NB4 (cell line): ENCODE results near the gene NELL1.

Experiments
- DNase-seq: peaks from one replicate; pipeline ENCODE4 v3.0.0; 2010; ENCODE audit warnings: low read depth
- H3K4me3 ChIP-seq: one replicate; pipeline ENCODE4 v1.5.1; 2011; ENCODE audit warnings: mild to moderate bottlenecking, low read depth, low read length, moderate library complexity
- CTCF ChIP-seq: IDR thresholded peaks from one replicate; pipeline ENCODE4 v1.5.1; 2012; ENCODE audit warnings: low read depth, low read length
- MAX ChIP-seq: IDR thresholded peaks from 2 replicates; pipeline ENCODE4 v1.6.1; 2011; ENCODE audit warnings: low read depth, low read length
- MYC ChIP-seq: IDR thresholded peaks from 2 replicates; pipeline ENCODE4 v1.6.1; 2011; ENCODE audit warnings: low read depth, low read length
- POLR2A ChIP-seq: IDR thresholded peaks from 2 replicates; pipeline ENCODE4 v1.6.1; 2011; ENCODE audit warnings: mild to moderate bottlenecking; ENCODE audit not compliant: insufficient read length; ENCODE audit errors: extremely low read depth

NELL1 gene

GRCh38 chr11:21364866-21365624 is 695.7 kb downstream of the NELL1 start:
- TF ChIP-seq MAX (no peak), POLR2A (no peak), CTCF (no peak), MYC (no peak)
- no peak for DNase-seq
- no peak overlapping the region for H3K4me3 ChIP-seq

- H3K4me3 ChIP-seq = no peak overlapping the region
- DNase-seq = no peak
- TF ChIP-seq CTCF = no peak
- TF ChIP-seq POLR2A = no peak
- TF ChIP-seq MAX = no peak
- TF ChIP-seq MYC = no peak
These were observed 700.6 kb downstream of the NELL1 start for GRCh38 chr11:21369947-21370346.

GRCh38 chr11:21371044-21371443 is 701.7 kb downstream of the NELL1 start:
- no peak overlapping the region for H3K4me3 ChIP-seq
- TF ChIP-seq MYC (no peak), CTCF (no peak), MAX (no peak), POLR2A (no peak)
- DNase-seq = no peak

- DNase-seq = no peak
- no peak overlapping the region for H3K4me3 ChIP-seq
- TF ChIP-seq POLR2A = no peak
- TF ChIP-seq CTCF = no peak
- no peak for TF ChIP-seq MAX
- TF ChIP-seq MYC = no peak
These were observed 703.3 kb downstream of the NELL1 start for GRCh38 chr11:21372672-21373071.

GRCh38 chr11:21374376-21374775 is 705.0 kb downstream of the NELL1 start:
- TF ChIP-seq CTCF (no peak), MAX (no peak), POLR2A (no peak), MYC (no peak)
- no peak overlapping the region for H3K4me3 ChIP-seq
- no peak for DNase-seq
